SK-N-SH treated with all-trans-retinoic acid at 6 μM for 48 hours (cell line): Measurements from ENCODE around the gene STK39.

ENCODE experiments used
- BACH2 ChIP-seq: fragments of 250-450 bp; sonication (Bioruptor Pico); IDR thresholded peaks from 2 replicates; pipeline ENCODE4 v1.9.0; 2021; ENCODE audit warnings: mild to moderate bottlenecking, borderline replicate concordance
- CREB5 ChIP-seq: fragments of 250-450 bp; sonication (Bioruptor Pico); IDR thresholded peaks from 2 replicates; pipeline ENCODE4 v1.5.1; 2020; ENCODE audit warnings: low read depth, mild to moderate bottlenecking, moderate library complexity
- PATZ1 ChIP-seq: fragments of 250-450 bp; sonication (Bioruptor Pico); IDR thresholded peaks from 2 replicates; pipeline ENCODE4 v1.8.0; 2020; ENCODE audit warnings: mild to moderate bottlenecking, moderate library complexity, borderline replicate concordance
- TOX ChIP-seq: fragments of 250-450 bp; sonication (Bioruptor Pico); IDR thresholded peaks from 2 replicates; pipeline ENCODE4 v1.8.0; 2021; ENCODE audit warnings: mild to moderate bottlenecking, moderate library complexity, borderline replicate concordance

- no peak for TF ChIP-seq TOX (CRISPR knock-in tag)
- no peak for TF ChIP-seq CREB5 (CRISPR knock-in tag)
- TF ChIP-seq PATZ1 (CRISPR knock-in tag), result no peak
- no peak for TF ChIP-seq BACH2 (CRISPR knock-in tag)
Observed at GRCh38 chr2:168030862-168031624, 216.4 kb downstream of the STK39 start.
